H1 (cell line): ENCODE data around the gene SLFN12L. TPM values are rescaled to one million over a fixed set of nuclear protein-coding genes. Genes with fewer than 3 reads are reported as not detected.

Source experiments
- CTCF ChIA-PET: fragments of 300-600 bp; sonication (Branson Sonifier 250); formaldehyde crosslinking; loops from one replicate; lab custom pipeline; 2021; ENCODE audit not compliant: partially characterized antibody; lab: Charles Lee
- POLR2A ChIA-PET: fragments of 300-600 bp; sonication (Branson Sonifier 250); formaldehyde crosslinking; loops from one replicate; lab custom pipeline; 2021; ENCODE audit warnings: inconsistent platforms; ENCODE audit not compliant: partially characterized antibody; lab: Charles Lee
- DNase-seq, 2 experiments: peaks; one replicate each; pipeline versions ENCODE4 v3.0.0 to v3.0.0-alpha.2; 2010 to 2022; ENCODE audit warnings: low spot score in 2 of 2, low read depth in 1 of 2, mixed read lengths in 1 of 2
- FAIRE-seq: peaks from 2 replicates; lab custom pipeline; 2011; peaks lifted over from hg19 to GRCh38; lab: Jason Lieb, UNC
- H2AFZ ChIP-seq: 2 replicates; pipeline ENCODE4 v1.8.1; 2012; ENCODE audit warnings: low read length, inconsistent platforms
- H2AK5ac ChIP-seq: 2 replicates; pipeline ENCODE4 v1.6.1; 2013; ENCODE audit warnings: low read depth, low read length
- H2BK120ac ChIP-seq: replicated peaks from 2 replicates; pipeline ENCODE3; 2013; ENCODE audit warnings: low read depth, low read length, inconsistent platforms
- H2BK12ac ChIP-seq: 2 replicates; pipeline ENCODE4 v1.6.1; 2013; ENCODE audit warnings: low read depth, low read length
- H2BK15ac ChIP-seq: 2 replicates; pipeline ENCODE4 v1.6.1; 2013; ENCODE audit warnings: low read length
- H2BK20ac ChIP-seq: 2 replicates; pipeline ENCODE4 v1.6.1; 2013; ENCODE audit warnings: low read length
- H2BK5ac ChIP-seq: 2 replicates; pipeline ENCODE4 v1.6.1; 2013; ENCODE audit warnings: low read depth, low read length
- H3K14ac ChIP-seq: 2 replicates; pipeline ENCODE4 v1.6.1; 2013; ENCODE audit warnings: inconsistent platforms; ENCODE audit not compliant: insufficient read length
- H3K18ac ChIP-seq: 2 replicates; pipeline ENCODE4 v1.6.1; 2013; ENCODE audit warnings: low read length; ENCODE audit errors: extremely low read depth
- H3K23ac ChIP-seq: 2 replicates; pipeline ENCODE4 v1.6.1; 2013; ENCODE audit warnings: inconsistent platforms; ENCODE audit not compliant: insufficient read length
- H3K23me2 ChIP-seq: 2 replicates; pipeline ENCODE4 v1.6.1; 2013; ENCODE audit warnings: low read depth, low read length
- H3K27ac ChIP-seq: 2 replicates; pipeline ENCODE4 v1.6.1; 2011; ENCODE audit warnings: low read depth, low read length, inconsistent platforms
- H3K27me3 ChIP-seq, 4 experiments: replicated peaks in 1 of 4; 1 replicate in 1 of 4; 2 replicates in 3 of 4; pipeline versions ENCODE4 v1.6.1 to v1.8.1; 2011 to 2013; ENCODE audit warnings: low read length in 3 of 4, mild to moderate bottlenecking in 3 of 4, inconsistent platforms in 2 of 4, mixed read lengths in 2 of 4, moderate library complexity in 1 of 4; ENCODE audit not compliant: control insufficient read depth in 3 of 4, insufficient read depth in 3 of 4; ENCODE audit errors: extremely low read depth in 1 of 4
- H3K36me3 ChIP-seq, 4 experiments: 2 replicates each; pipeline versions ENCODE4 v1.6.1 to v1.8.1; 2011 to 2013; ENCODE audit warnings: mild to moderate bottlenecking in 4 of 4, low read length in 3 of 4, moderate library complexity in 2 of 4, control low read depth in 1 of 4, inconsistent platforms in 1 of 4; ENCODE audit not compliant: insufficient read depth in 4 of 4, control insufficient read depth in 2 of 4
- H3K4ac ChIP-seq: replicated peaks from 2 replicates; pipeline ENCODE3; 2013; ENCODE audit warnings: low read length, low read depth, mixed read lengths, inconsistent platforms; ENCODE audit not compliant: insufficient read length
- H3K4me1 ChIP-seq, 4 experiments: replicated peaks in 1 of 4; 1 replicate in 1 of 4; 2 replicates in 3 of 4; pipeline versions ENCODE4 v1.6.1 to v1.8.1; 2011 to 2013; ENCODE audit warnings: low read length in 3 of 4, inconsistent platforms in 2 of 4, mixed read lengths in 1 of 4; ENCODE audit not compliant: insufficient read depth in 4 of 4, control insufficient read depth in 3 of 4
- H3K4me2 ChIP-seq, 2 experiments: 2 replicates each; pipeline versions ENCODE4 v1.6.1 to v1.8.1; 2011 to 2013; ENCODE audit warnings: low read depth in 2 of 2, low read length in 2 of 2, control low read depth in 1 of 2, inconsistent platforms in 1 of 2, mild to moderate bottlenecking in 1 of 2; ENCODE audit not compliant: insufficient read depth in 1 of 2
- H3K4me3 ChIP-seq, 4 experiments: fragments of 200-600, 300-600 bp in 1 of 4; sonication (generic), shearing (Covaris generic), sonication (Bioruptor Twin) in 1 of 4; 2 replicates each; pipeline versions ENCODE4 v1.5.1 to v1.8.1; 2011 to 2016; ENCODE audit warnings: low read length in 4 of 4, low read depth in 3 of 4, control low read depth in 2 of 4, inconsistent platforms in 2 of 4, mild to moderate bottlenecking in 2 of 4, mixed read lengths in 1 of 4, moderate library complexity in 1 of 4; ENCODE audit not compliant: insufficient read depth in 2 of 4; ENCODE audit errors: extremely low read depth in 1 of 4
- H3K56ac ChIP-seq: replicated peaks from 2 replicates; pipeline ENCODE3; 2013; ENCODE audit warnings: low read depth, mild to moderate bottlenecking, mixed read lengths, low read length, inconsistent platforms; ENCODE audit not compliant: insufficient read length
- H3K79me1 ChIP-seq: 2 replicates; pipeline ENCODE4 v1.6.1; 2013; ENCODE audit warnings: low read depth, low read length, control low read depth
- H3K79me2 ChIP-seq, 2 experiments: 2 replicates each; pipeline versions ENCODE4 v1.6.1 to v1.8.1; 2012 to 2013; ENCODE audit warnings: low read length in 2 of 2, mild to moderate bottlenecking in 2 of 2, inconsistent platforms in 1 of 2; ENCODE audit not compliant: insufficient read depth in 2 of 2, control insufficient read depth in 1 of 2
- H3K9ac ChIP-seq, 4 experiments: replicated peaks in 1 of 4; 1 replicate in 1 of 4; 2 replicates in 3 of 4; pipeline versions ENCODE4 v1.6.1 to v1.8.1; 2011 to 2013; ENCODE audit warnings: low read depth in 3 of 4, low read length in 3 of 4, control low read depth in 2 of 4, mild to moderate bottlenecking in 2 of 4, moderate library complexity in 2 of 4, inconsistent platforms in 1 of 4; ENCODE audit errors: extremely low read depth in 1 of 4
- H3K9me3 ChIP-seq, 2 experiments: 2 replicates each; pipeline versions ENCODE4 v1.6.1 to v1.8.1; 2012 to 2013; ENCODE audit warnings: mild to moderate bottlenecking in 2 of 2, moderate library complexity in 2 of 2, control low read depth in 1 of 2, inconsistent platforms in 1 of 2, low read depth in 1 of 2, low read length in 1 of 2, mixed read lengths in 1 of 2; ENCODE audit not compliant: insufficient read depth in 2 of 2
- H4K20me1 ChIP-seq, 2 experiments: replicated peaks in 1 of 2; 2 replicates each; pipeline versions ENCODE3 to v1.8.1; 2011 to 2013; ENCODE audit warnings: inconsistent platforms in 2 of 2, low read length in 2 of 2, mild to moderate bottlenecking in 1 of 2; ENCODE audit not compliant: insufficient read depth in 2 of 2, control insufficient read depth in 1 of 2
- H4K5ac ChIP-seq: 2 replicates; pipeline ENCODE4 v1.6.1; 2013; ENCODE audit warnings: low read length, low read depth, mixed read lengths, inconsistent platforms; ENCODE audit not compliant: insufficient read length
- H4K8ac ChIP-seq: 2 replicates; pipeline ENCODE4 v1.8.0; 2013; ENCODE audit warnings: mild to moderate bottlenecking, moderate library complexity, low read length, inconsistent platforms; ENCODE audit not compliant: insufficient read depth; ENCODE audit errors: extremely low read depth
- H4K91ac ChIP-seq: replicated peaks from 2 replicates; pipeline ENCODE3; 2013; ENCODE audit warnings: low read length, mixed read lengths, inconsistent platforms; ENCODE audit not compliant: insufficient read length
- CBX8 ChIP-seq: fragments of 300-800, 300-1000 bp; sonication (generic); IDR thresholded peaks from 2 replicates; pipeline ENCODE4 v1.7.1; 2016; ENCODE audit warnings: low read depth, low read length, borderline replicate concordance
- CHD2 ChIP-seq: IDR thresholded peaks from 2 replicates; pipeline ENCODE4 v1.6.1; 2012; ENCODE audit warnings: low read length, improper control_type of control experiment
- CTBP2 ChIP-seq: IDR thresholded peaks from 2 replicates; pipeline ENCODE4 v1.7.0; 2011; ENCODE audit warnings: borderline replicate concordance, mild to moderate bottlenecking, moderate library complexity, mixed read lengths, low read length; ENCODE audit not compliant: insufficient read depth, insufficient read length
- EP300 ChIP-seq, 2 experiments: IDR thresholded peaks; 1 replicate in 1 of 2; 2 replicates in 1 of 2; pipeline ENCODE4 v1.6.1; 2011 to 2012; ENCODE audit warnings: low read depth in 2 of 2, low read length in 2 of 2, mild to moderate bottlenecking in 2 of 2, borderline replicate concordance in 1 of 2, inconsistent platforms in 1 of 2, moderate library complexity in 1 of 2
- KDM5A ChIP-seq: fragments of 200-600 bp; IDR thresholded peaks from 2 replicates; pipeline ENCODE4 v1.7.1; 2012; ENCODE audit warnings: mild to moderate bottlenecking, low read length, inconsistent platforms, mixed read lengths
- NRF1 ChIP-seq: IDR thresholded peaks from 2 replicates; pipeline ENCODE4 v1.6.1; 2011; ENCODE audit warnings: mild to moderate bottlenecking, low read depth, low read length, improper control_type of control experiment
- POLR2A ChIP-seq, 2 experiments: IDR thresholded peaks; 1 replicate in 1 of 2; 2 replicates in 1 of 2; pipeline ENCODE4 v1.6.1; 2011; ENCODE audit warnings: low read depth in 2 of 2, low read length in 2 of 2, mild to moderate bottlenecking in 2 of 2; ENCODE audit errors: control extremely low read depth in 1 of 2
- RAD21 ChIP-seq, 2 experiments: IDR thresholded peaks in 1 of 2; conservative IDR thresholded peaks in 1 of 2; 2 replicates each; pipeline ENCODE4 v1.6.1; 2011; ENCODE audit warnings: low read depth in 2 of 2, low read length in 2 of 2, improper control_type of control experiment in 1 of 2, inconsistent platforms in 1 of 2, mild to moderate bottlenecking in 1 of 2, moderate library complexity in 1 of 2
- RBBP5 ChIP-seq: IDR thresholded peaks from 2 replicates; pipeline ENCODE4 v1.7.1; 2012; ENCODE audit warnings: low read depth, mild to moderate bottlenecking, inconsistent platforms, low read length, moderate library complexity, borderline replicate concordance
- SIN3A ChIP-seq, 2 experiments: IDR thresholded peaks in 1 of 2; conservative IDR thresholded peaks in 1 of 2; 2 replicates each; pipeline ENCODE4 v1.6.1; 2011 to 2012; ENCODE audit warnings: low read length in 2 of 2, improper control_type of control experiment in 1 of 2, low read depth in 1 of 2, mild to moderate bottlenecking in 1 of 2
- TCF12 ChIP-seq: IDR thresholded peaks from 2 replicates; pipeline ENCODE4 v1.6.1; 2011; ENCODE audit warnings: low read depth, mild to moderate bottlenecking, low read length
- TEAD4 ChIP-seq: IDR thresholded peaks from 2 replicates; pipeline ENCODE4 v1.6.1; 2012; ENCODE audit warnings: low read depth, low read length, inconsistent platforms, mixed read lengths
- WGBS, 2 experiments: shearing (Covaris generic) in 1 of 2; methylation state at CpG; one replicate each; pipeline versions ENCODE4 v1.1.6 to v1.1.7; 2013 to 2015; ENCODE audit warnings: low lambda C conversion rate in 2 of 2, mixed read lengths in 2 of 2, inconsistent platforms in 1 of 2, low coverage in 1 of 2, missing lambda C conversion rate in 1 of 2; ENCODE audit not compliant: insufficient replicate concordance in 2 of 2, insufficient coverage in 1 of 2, insufficient read length in 1 of 2; ENCODE audit errors: extremely low coverage in 1 of 2, missing lambda C conversion rate in 1 of 2; 5-methylcytosine and 5-hydroxymethylcytosine counted together
- polyA plus RNA-seq, 7 experiments: library from polyadenylated mRNA; depleted of rRNA in 3 of 7; stranded (reverse) in 5 of 7; unstranded in 2 of 7; fragments of >200 nt in 5 of 7; fragments of 200-250 nt in 2 of 7; gene quantifications; 1 replicate in 5 of 7; 2 replicates in 1 of 7; 4 replicates in 1 of 7; pipeline versions ENCODE4 v1.2.1 to v1.2.3, GENCODE V29; 2011 to 2013; ENCODE audit warnings: missing spikeins in 2 of 7, mixed read lengths in 2 of 7
- total RNA-seq: library from RNA; stranded (reverse); fragmentation: NEBNext Ultra II Directional; extraction: Animal tissue kit (Norgen Biotek cat#: 25700); gene quantifications from 2 replicates; pipeline ENCODE4 v1.2.1, GENCODE V29; 2021
- TF ChIP-seq, protein P1 (sequence below): IDR thresholded peaks from 2 replicates; pipeline ENCODE4 v1.6.1; 2012; ENCODE audit warnings: inconsistent platforms

The SLFN12L gene
- total and polyA plus RNA-seq, 2 of the 8 experiments (the other 6 are each of a cell fraction or from before 2014, with no cell fraction given): not detected

DNA sequence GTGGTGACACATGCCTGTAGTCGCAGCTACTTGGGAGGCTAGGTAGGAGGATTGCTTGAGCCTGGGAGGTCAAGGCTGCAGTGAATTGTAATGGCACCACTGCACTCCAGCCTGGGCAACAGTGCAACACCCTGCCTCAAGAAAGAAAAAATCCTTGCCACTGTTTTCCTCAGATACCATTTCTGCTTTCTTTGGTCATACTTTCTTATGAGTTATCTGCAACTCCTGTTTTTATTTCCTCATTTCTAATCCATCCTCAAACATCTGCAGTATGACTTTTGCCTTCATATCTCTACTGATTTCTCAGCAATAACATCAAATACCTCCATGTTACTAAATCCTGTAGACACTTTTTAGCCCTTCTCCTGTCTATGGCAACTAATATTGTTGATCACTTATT is 46.6 kb upstream of the SLFN12L start:
- WGBS, 2 experiments: 80% methylated on average over 1 of the region's 1 CpG; no CpG with 5 or more reads in 1 of the 2 experiments
- TF ChIP-seq EP300 (IDR thresholded peaks at IDR 0.05; ENCODE audit: borderline replicate concordance in 1 of 2, low read depth in 2 of 2, low read length in 2 of 2): no peak
- TF ChIP-seq NRF1: no peak
- TF ChIP-seq TCF12: no peak
- TF ChIP-seq RBBP5: no peak
- no peak for TF ChIP-seq RAD21 (IDR thresholded peaks at IDR 0.05 in 1 of 2, conservative IDR thresholded peaks at IDR 0.05 in 1 of 2; ENCODE audit: low read depth in 2 of 2, low read length in 2 of 2)
- TF ChIP-seq CTBP2: no peak
- TF ChIP-seq SIN3A (conservative IDR thresholded peaks at IDR 0.05 in 1 of 2, IDR thresholded peaks at IDR 0.05 in 1 of 2; ENCODE audit: low read depth in 1 of 2, low read length in 2 of 2): no peak
- TF ChIP-seq KDM5A: no peak
- TF ChIP-seq CBX8: no peak
- TF ChIP-seq POLR2A (IDR thresholded peaks at IDR 0.05; ENCODE audit: control extremely low read depth in 1 of 2, low read depth in 2 of 2, low read length in 2 of 2): no peak
- TF ChIP-seq CHD2: no peak
- no peak for TF ChIP-seq TEAD4
- TF ChIP-seq, protein P1, sequence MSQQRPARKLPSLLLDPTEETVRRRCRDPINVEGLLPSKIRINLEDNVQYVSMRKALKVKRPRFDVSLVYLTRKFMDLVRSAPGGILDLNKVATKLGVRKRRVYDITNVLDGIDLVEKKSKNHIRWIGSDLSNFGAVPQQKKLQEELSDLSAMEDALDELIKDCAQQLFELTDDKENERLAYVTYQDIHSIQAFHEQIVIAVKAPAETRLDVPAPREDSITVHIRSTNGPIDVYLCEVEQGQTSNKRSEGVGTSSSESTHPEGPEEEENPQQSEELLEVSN: no peak

More for the DNA sequence above, 46.6 kb upstream of the SLFN12L start:
- Histone ChIP-seq H3K4me1 (peaks cover 0 to 3% (median 0%) of the 10 kb centered on the region in 4 experiments; a peak in 2 of 7 replicates), H3K4me3 (no peak overlapping the region), H4K20me1 (no peaks in the 10 kb centered on the region), H3K23ac (no peak overlapping the region), H3K9ac (no peak overlapping the region), H3K56ac (no peak overlapping the region), H4K5ac (no peak overlapping the region), H3K27me3 (peaks cover 0 to 5% (median 0%) of the 10 kb centered on the region in 4 experiments; a peak in 3 of 7 replicates), H3K27ac (no peak overlapping the region), H3K9me3 (no peaks in the 10 kb centered on the region), H3K14ac (no peak overlapping the region), H4K8ac (no peak overlapping the region), H2BK12ac (no peak overlapping the region), H2BK15ac (no peak overlapping the region), H3K36me3 (no peaks in the 10 kb centered on the region), H3K79me2 (peaks cover 0 to 12% of the 10 kb centered on the region in 2 experiments; a peak in 3 of 4 replicates), H3K23me2 (peaks cover 2% of the 10 kb centered on the region), H2AFZ (no peak overlapping the region), H3K18ac (no peak overlapping the region), H2BK20ac (no peak overlapping the region), H3K79me1 (no peaks in the 10 kb centered on the region), H3K4ac (no peak overlapping the region), H2BK120ac (no peak overlapping the region), H4K91ac (no peak overlapping the region), H2BK5ac (no peak overlapping the region), H3K4me2 (no peak overlapping the region), H2AK5ac (no peak overlapping the region)
- no peak for FAIRE-seq
- ChIA-PET CTCF (no interaction called here), POLR2A (no interaction called here)
- no peak for DNase-seq
